Measurements from ENCODE around the gene CLEC11A. TPM values are rescaled to one million over a fixed set of nuclear protein-coding genes. Genes with fewer than 3 reads are reported as not detected.

The CLEC11A gene, protein sequence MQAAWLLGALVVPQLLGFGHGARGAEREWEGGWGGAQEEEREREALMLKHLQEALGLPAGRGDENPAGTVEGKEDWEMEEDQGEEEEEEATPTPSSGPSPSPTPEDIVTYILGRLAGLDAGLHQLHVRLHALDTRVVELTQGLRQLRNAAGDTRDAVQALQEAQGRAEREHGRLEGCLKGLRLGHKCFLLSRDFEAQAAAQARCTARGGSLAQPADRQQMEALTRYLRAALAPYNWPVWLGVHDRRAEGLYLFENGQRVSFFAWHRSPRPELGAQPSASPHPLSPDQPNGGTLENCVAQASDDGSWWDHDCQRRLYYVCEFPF
- total RNA-seq, result 1.0 and 2.3 TPM in 2 replicates

DNA sequence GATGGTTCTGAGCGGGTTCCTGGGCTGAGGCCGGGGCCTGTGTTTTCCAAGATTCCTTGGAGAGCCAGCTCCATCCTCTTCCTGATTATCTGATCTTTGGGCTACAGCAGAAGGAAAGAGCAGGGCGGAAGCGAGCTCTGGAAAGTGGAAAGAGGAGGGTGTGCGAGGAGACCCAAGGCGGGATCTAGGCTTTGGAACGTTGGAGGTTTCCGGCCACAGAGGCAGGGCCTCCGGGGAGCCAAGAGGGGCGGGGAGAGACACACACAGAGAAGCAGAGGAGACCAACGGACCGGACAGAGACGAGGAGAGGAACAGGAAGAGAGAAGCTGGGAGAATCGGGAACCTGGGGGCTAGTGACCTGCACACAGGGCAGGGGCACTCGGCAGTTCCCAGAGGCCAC lies at the start of gene CLEC11A:
Gene CLEC11A (plus strand): TSS at position 296 of the 400 bp plus-strand sequence. CDS start 162 bp downstream, outside the sequence.

DNA sequence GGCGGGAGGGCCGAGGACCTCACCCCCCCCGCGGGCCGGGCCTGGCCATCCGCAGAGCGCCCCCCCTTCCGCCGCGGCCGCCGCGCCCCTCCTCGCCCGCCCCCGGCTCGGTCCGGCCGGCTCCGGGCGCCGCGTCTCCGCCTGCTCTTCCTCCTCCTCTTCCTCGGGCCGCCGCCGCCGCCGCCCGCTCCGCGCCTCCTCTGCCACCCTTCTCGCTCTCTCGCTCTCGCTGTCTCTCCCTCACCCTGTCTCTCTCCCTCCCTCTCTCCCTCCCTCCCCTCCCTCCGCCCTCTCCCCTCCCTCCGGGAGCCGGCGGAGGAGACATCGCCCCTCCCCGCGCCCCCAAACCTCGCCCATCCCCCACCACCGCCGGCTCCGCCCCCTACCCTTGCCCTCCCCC lies 3.6 kb upstream of the CLEC11A start, which contains the start of gene SHANK1:
Gene SHANK1 (minus strand): TSS at position 237 of the 400 bp plus-strand sequence. CDS start 2,883 bp downstream, outside the sequence.

DNA sequence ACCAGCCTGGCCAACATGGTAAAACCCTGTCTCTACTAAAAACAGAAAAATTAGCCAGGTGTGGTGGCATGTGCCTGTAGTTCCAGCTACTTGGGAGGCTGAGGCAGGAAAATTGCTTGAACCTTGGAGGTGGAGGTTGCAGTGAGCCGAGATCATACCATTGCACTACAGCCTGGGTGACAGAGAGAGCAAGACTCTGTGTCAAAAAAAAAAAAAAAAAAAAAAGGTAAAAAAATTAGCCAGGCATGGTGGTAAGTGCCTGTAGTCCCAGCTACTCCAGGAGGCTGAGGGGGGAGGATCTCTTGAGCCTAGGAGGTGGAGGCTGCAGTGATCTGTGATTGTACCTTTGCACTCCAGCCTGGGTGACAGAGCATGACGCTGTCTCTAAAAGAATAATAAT lies 47.0 kb downstream of the CLEC11A start, which contains the start of gene GPR32:
Gene GPR32 (plus strand): TSS at position 301 of the 400 bp plus-strand sequence. CDS start 137 bp downstream, outside the sequence.

Other genes starting within 250 kb of the CLEC11A start
- gene EMC10, start 246.9 kb upstream of the CLEC11A start, total RNA-seq, result 31.6 and 54.2 TPM in 2 replicates
- gene GARIN5A, start 246.5 kb upstream of the CLEC11A start, total RNA-seq, result not detected in 2 replicates
- gene JOSD2, start 212.2 kb upstream of the CLEC11A start, total RNA-seq, result 14.7 and 16.7 TPM in 2 replicates
- gene ASPDH, start 209.5 kb upstream of the CLEC11A start, total RNA-seq, result 0.19 TPM in 1 of 2 replicates, not detected in the other
- gene LRRC4B, start 154.9 kb upstream of the CLEC11A start, total RNA-seq, result under 0.01 TPM in 1 of 2 replicates, not detected in the other
- gene SYT3, start 83.5 kb upstream of the CLEC11A start, total RNA-seq, result 0.19 TPM in 1 of 2 replicates, not detected in the other
- 0.57 and 1.1 TPM in 2 replicates for gene C19orf81, start 73.9 kb upstream of the CLEC11A start, total RNA-seq
- gene SHANK1, start 3.6 kb upstream of the CLEC11A start, total RNA-seq, result under 0.01 and 0.19 TPM in 2 replicates
- not detected in 2 replicates for gene GPR32, start 47.1 kb downstream of the CLEC11A start, total RNA-seq
- gene ACP4, start 67.1 kb downstream of the CLEC11A start, total RNA-seq, result not detected in 2 replicates
- not detected in 2 replicates for gene KLK1, start 100.4 kb downstream of the CLEC11A start, total RNA-seq
- not detected in 2 replicates for gene KLK15, start 110.2 kb downstream of the CLEC11A start, total RNA-seq
- 0.16 TPM in 1 of 2 replicates, not detected in the other for gene KLK3, start 131.6 kb downstream of the CLEC11A start, total RNA-seq
- not detected in 2 replicates for gene KLK2, start 150.1 kb downstream of the CLEC11A start, total RNA-seq
- gene KLK4, start 188.0 kb downstream of the CLEC11A start, total RNA-seq, result not detected in 2 replicates
- gene KLK5, start 229.7 kb downstream of the CLEC11A start, total RNA-seq, result not detected in 2 replicates
- not detected in 2 replicates for gene KLK6, start 246.2 kb downstream of the CLEC11A start, total RNA-seq

All from bladder microvascular endothelial cell (primary cell).